Suppressor macrophage treated with lipopolysaccharide for 1 hour (primary cell): Measurements from ENCODE around the gene SLC16A2.
A peak's percentile ranks its signal among the peaks of the same experiment; 100 is the strongest.
"Not testable (repeated sequence)": the region's sequence is repeated elsewhere in the genome, so short reads cannot be mapped to it uniquely, and the experiment has no call there.

Experiments used
- DNase-seq, 3 donors: peaks; one replicate each; pipeline ENCODE4 v3.0.0-alpha.2; 2020 to 2022

Gene SLC16A2

DNA sequence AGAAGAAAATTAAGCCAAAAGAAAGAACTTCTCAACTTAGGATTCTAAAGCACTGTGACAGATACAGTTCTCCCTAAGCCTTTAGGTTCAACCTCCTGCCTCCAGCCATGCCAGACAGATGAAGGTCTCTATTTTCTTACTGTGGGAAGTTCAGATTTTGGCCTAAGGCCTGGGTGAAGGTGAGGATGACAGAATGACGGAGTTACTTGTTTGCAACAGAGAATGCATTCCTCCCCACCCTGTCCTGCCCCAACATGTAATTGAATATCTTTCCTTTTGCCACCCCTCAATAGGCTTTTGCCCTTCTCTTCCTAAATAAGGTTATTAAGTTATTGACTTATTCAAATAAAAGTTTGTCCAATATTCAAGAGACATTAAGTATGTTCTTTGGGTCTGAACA lies 25.6 kb downstream of the SLC16A2 start:
- no peak for DNase-seq

DNA sequence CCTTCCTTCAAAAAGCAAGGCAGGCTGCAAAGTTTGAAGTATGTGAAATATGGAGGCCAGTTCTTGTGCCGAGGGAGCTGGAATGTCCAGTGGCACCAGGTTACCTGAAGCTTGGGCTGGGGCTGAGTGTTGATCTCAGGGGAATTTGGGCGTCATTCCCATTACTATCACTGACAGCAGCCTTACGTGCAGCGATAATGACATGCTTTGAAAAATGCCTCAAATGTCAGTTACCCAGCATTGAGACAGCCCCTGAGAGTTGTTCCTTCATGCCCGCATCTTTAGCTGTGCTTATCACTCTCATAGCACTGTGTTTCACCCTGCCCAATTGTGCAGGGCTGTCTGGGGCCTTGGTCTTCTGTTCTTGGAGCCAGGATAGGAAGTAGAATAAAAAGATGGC lies 27.4 kb downstream of the SLC16A2 start:
- no peak for DNase-seq

DNA sequence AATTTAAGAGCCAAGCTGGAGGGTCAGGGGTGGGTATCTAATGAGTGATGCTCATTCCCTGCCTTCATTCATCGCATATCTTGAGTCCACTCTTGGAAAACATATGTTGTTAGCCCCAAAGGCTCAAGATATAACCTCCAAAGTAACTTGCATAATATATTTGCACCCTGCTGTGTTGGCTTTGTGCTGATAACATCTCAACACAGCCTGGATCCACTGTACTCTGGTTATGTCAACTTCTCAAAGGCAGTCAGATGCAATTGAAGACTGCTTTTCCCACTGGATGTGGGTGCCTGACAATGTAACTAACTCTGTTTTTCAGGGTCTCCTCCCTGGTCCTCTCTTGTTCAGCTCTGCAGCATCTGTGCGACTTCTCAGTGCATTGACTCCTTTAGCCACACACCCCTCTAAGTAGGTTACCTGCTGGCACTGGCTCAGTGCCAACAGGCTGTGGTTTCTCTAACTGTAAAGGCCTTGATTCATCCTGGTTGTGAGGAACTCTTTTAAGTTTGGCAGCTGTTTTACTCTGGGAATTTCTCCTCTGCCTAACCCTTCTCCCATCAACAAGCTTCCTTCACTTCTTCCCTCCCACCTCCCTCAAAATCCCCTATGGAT lies 28.1 kb downstream of the SLC16A2 start:
- DNase-seq: no peak

DNA sequence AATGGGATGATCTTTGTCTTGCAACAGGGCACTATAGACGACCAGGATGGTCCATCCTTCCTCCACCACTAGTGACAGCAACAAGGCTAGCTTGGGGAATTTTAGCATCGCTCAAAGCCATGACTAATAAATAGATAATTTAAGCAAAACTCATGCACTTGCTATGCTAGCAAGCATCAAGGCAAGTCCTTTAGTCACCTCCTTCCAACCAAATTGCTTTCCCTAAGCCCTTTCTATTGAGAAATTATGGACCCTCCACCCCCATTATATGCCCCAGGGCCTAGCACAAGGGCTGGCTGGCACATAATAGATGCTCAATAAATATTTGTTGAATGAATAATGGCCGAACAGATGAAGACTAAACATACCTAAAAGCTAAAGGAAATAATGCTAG lies 28.6 kb downstream of the SLC16A2 start:
- DNase-seq: peak; percentile 4 to 18 (median 4)

DNA sequence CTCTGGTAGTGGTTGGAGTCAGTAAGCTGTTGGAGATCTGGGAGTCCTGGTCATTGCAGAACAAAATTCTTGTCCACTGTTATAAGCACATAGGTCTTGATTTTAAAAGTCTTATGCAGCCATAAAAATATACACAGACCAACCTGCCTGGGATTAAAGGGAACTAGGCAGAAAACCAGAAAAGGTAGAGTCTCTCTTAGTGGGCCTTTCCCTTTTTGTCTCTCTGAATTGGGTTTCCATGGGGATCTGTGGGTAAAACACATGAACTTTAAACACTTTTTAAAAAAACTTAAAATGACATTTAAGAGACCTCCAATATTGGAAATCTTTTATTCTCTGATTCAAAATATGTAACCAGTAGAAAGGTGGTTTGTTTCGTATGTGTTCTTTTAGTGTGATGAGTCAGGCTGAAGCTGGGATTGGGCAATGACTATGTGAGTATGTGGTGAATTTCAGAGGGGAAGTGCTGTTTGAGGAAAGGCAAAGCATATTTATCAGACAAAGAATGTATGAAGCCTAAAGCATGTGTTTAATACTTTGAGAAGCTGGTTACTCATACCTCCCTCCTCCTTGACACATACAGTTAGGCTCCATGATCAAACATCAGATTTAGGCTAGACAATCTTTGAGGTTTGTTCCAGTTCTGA lies 29.6 kb downstream of the SLC16A2 start:
- DNase-seq: peak; percentile 64 to 87 (median 83)

DNA sequence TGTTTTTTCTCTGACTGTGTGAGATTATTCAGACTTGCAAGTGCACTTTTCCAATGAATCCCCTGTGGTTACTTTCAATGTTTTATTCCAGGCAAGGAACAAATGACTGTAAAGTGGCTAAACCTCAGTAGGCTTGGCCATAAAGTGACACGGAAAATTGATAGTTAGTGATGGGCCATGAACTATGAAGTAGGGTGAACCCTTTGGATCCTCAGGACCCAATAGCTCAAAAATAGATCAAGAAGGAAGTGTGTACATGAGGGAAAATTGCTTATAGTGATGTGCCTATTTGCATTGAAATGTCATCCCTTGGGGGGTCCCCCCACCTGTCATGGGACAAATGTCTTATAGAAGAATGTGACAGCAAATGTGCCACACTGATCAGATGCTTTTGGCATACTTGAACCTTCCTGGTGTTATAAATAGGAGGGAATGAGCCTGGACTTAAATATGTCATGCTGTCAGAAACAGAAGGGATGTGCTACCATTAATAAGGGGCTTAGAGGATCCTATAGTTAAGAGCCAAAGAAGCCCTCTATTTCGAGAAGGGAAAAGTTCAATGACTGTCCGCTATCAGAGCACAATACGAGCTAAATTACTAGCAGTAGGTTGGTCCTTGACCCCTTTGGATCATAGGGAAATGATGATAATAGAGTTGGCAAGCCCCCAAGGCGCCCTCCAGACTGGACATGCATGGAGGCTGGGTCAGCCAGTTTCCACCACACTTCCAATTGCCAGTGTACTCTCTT lies 30.3 kb downstream of the SLC16A2 start:
- DNase-seq: peak; percentile 17 to 24 (median 19)

DNA sequence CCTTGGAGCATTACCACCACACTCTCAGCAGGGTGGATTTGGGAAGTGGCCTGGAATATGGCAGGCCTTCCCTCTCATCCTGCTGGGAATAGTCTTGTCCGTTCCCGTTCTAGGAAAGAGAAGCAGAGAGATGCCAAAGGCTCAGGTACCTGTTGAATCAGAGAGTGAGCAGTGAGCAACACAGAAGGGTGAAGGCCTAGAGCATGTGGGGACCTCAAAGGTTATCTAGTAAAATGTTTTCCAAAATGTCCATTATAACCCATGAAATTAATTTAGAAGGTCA lies 30.8 kb downstream of the SLC16A2 start:
- DNase-seq: no peak

DNA sequence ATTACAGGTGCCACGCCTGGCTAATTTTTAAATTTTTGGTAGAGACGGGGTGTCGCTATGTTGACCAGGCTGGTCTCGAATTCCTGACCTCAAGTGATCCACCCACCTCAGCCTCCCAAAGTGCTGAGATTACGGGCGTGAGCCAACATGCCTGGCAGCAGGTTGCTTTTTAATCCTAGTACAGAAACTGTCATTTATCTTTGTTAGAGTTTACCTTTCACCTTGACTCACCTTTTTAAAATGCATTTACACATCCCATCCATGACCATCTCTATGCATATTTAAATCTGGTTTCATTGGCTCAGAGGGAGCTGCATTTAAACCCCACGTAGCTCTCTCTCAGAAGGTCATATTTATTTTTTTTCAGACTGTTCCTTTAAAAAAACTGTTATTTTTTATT lies 31.9 kb downstream of the SLC16A2 start:
- no peak for DNase-seq

DNA sequence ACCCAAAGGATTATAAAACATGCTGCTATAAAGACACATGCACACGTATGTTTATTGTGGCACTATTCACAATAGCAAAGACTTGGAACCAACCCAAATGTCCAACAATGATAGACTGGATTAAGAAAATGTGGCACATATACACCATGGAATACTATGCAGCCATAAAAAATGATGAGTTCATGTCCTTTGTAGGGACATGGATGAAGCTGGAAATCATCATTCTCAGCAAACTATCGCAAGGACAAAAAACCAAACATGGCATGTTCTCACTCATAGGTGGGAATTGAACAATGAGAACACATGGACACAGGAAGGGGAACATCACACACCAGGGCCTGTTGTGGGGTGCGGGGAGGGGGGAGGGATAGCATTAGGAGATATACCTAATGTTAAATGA lies 32.9 kb downstream of the SLC16A2 start:
- DNase-seq: not testable (repeated sequence)

DNA sequence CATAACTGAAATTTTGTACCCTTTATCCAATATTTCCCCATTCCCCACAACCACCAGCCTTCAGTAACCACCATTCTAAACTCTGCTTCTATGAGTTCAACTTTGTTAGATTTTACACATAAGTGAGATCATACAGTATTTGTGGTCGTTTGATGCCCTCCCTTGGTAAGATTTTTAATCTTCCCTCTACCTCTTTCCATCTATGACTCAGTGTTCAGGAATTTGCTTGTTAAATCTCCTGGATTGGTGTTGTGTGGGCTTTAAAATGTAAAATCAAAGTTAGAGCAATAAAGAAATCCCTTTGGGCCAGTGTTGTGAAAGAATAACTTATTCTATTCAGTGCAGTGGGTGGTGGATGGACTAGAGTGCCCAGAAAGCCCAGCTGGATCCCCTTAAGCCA lies 37.4 kb downstream of the SLC16A2 start:
- no peak for DNase-seq

DNA sequence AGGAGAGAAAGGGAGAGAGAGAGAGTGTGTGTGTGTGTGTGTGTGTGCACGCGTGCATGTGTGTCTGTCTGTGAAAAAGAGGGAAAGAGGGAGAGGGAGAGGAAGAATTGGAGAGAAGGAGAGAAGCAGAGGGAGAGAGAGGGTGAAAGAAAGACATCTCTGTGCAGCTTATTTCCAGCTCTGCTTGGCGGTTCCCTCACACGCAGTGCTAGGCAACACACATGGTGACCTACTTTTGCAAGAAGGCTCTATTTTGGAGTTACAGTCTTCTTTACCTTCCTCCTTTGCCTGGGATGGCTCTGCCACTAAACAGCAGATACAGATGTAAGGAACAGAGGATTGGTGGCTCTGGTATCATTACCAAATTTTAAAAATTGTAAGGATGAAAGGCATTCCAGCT lies 40.1 kb downstream of the SLC16A2 start:
- DNase-seq: no peak

DNA sequence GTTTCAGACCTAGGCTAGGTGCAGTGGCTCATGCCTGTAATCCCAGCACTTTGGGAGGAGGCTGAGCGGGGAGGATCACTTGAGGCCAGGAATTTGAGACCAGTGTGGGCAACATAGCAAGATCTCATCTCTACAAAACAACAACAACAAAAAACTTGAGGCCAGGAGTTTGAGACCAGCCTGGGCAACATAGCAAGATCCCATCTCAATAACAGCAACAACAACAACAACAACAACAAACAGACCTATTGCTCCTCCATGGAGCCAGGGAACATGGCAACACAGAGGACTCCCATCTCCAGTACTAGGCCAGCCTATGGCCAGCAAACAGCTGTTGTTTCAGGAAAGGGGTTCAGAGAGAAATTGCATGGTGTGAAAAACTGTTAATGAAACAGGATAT lies 43.4 kb downstream of the SLC16A2 start:
- no peak for DNase-seq

DNA sequence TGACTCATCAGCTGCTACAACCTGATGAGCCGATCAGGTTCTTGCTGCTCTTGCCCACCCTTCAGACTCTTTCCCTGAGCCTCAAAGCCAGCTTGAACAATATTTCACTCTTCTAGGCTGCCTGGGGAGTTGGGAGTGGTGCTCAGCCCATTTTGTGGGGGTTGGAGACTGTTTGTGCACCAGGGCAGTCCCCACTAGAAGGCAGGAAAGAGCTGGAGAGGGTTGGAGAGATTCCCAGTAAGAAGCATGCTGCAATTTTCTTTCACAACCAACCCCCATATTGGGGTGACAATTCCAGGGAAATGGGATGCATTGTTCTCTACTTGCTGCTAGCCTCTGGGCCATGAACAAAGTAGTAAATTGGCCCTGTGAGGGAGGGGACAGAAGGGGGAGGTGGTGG lies 44.1 kb downstream of the SLC16A2 start:
- no peak for DNase-seq

DNA sequence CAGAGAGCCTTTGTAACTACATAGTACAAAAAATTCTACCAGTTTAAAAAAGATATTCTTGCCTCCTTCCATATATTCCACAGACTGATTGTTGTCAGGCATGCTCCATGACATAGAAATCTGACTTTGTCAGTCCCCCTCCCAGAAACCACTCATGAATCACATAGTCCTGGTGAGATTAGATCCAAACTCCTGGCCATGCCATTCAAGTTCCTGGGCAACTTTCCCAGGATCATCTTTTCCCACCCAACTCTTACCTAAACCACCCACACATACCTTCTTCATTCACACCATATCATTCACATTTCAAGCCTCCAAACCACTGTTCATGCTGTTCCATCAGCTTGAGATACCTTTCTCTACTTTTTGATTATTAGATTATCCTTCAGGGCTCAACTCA lies 46.4 kb downstream of the SLC16A2 start:
- DNase-seq: no peak

DNA sequence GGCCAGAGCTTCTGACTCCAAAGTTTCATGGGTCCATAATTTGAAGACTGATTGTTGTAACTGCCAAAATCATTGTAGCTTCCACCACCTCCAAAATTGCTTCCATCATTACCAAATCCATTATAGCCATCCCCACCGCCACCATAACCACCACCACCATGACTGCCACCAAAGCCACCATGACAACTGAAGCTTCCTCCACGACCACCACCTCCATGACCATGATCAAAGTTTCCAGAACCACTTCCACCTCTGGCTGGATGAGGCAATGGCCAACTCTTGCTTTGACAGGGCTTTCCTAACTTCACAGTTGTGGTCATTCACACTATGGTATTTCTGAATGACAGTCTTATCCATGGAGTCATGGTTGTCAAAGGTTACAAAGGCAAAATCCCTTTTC lies 51.8 kb downstream of the SLC16A2 start:
- DNase-seq: not testable (repeated sequence)

DNA sequence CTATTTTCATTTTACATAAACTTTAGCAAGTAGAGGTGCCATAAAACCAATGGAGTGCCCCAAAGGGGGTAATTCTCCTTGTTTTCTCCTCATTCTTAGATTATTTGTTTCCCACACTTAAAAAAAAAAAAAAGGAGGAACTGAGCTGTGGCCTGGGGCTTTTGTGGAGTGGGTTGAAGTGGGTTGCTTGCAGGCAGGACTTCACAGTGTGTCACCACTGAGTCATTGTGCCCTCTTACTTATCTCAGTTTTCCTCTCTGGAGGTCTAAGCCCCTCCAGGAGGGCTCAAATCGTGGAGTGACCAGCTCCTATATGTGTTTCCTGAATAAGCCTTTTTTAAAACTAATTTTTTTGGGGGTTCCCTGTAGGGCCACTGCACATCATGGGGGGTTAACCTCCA lies 69.0 kb downstream of the SLC16A2 start:
- DNase-seq: peak; percentile 55 to 70 (median 58)

DNA sequence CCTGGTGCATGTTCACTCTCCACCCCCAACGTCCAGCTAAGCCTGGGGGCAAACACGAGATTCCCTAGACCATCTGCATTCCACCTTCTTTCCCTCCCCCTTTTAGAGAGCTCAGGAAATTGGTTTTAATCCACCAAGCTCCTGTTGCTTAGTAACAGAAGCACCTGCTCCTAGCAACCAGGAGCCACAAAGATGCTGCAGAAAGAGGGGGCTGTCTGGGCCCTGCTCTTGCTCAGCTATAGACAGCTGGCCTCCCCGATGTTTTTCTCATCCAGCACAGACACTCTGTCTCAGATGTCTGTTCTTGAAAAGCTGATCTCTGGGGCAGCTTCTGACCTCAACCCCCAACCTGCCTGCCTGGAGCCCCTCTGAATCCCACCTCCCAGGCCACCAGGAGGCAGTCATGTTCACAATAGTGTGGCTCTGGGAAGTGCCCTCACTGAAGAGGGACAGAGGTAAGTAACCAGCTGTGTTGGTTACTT lies 71.5 kb downstream of the SLC16A2 start:
- DNase-seq: peak in 2 of 3 donors; percentile 3 to 25

DNA sequence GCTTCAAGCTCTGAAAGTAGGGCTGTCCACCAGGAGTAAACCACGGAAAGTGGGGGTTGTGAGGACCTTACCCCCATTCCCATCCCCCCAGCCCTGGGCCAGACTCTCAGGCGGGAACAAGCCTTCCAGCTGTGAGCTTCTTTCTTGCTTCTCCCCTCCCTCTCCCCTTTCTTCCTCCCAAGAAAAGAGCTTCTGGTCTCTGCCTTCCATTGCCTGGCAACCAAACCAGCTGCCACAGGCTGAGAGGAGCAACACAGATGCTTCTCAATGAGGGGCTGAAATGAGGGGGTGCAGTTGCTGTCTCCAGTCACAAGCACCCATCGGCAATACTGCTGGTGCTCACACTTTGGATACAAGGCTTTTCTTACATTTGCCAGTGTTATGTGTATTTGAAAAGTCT lies 72.5 kb downstream of the SLC16A2 start:
- DNase-seq: no peak

DNA sequence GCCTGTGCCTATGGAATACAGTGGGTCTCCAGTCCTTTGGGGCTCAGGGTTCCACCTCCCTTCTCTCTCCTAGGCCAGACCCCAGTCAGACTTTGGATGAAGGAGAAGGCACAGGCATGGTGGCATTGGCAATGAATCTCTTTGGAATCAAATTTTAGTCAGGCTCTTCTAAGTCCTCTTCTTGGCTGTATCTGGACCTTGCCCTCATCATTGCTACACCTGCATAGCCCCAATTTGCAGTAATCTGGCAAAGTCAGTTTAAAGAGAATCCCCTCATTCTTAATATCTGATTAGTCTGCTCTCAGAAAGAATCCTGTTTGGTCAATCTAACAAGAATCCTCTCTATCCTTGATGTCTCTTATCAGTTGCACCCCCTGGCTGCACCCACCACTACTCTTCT lies 77.6 kb downstream of the SLC16A2 start:
- no peak for DNase-seq

DNA sequence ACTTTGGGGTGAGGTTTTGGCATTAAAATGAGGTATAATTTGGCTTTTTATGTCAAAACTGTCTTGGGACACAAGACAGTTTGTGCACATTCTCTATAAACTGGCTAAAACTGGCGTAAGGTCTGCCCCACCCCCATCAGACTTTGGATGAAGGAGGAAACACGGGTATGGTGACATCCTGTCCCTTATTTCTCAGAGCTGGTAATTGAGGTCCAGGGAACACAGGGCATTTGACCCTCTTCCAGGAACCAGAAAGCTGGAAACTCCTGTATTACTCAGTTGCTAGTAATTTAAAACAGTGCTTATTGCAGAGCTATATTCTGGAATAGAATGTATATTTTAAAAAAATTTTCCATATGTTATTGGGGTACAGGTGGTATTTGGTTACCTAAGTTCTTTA lies 78.8 kb downstream of the SLC16A2 start:
- no peak for DNase-seq

DNA sequence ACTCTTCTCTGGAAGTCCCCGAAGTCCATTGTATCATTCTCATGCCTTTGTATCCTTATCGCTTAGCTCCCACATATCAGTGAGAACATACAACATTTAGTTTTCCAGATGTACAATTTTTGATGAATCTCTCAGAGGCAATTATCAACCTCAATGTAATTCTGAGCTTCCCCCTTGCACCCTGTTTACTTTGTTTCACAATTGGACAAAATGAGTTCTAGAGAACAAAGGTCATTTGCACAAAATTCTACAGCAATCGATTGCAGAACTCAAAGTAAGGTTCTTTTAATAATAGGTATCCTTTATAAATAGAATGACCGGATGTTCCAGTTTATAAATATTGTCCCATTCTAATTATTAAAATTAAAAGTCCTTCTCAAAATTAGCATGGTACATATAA lies 79.3 kb downstream of the SLC16A2 start:
- no peak for DNase-seq

DNA sequence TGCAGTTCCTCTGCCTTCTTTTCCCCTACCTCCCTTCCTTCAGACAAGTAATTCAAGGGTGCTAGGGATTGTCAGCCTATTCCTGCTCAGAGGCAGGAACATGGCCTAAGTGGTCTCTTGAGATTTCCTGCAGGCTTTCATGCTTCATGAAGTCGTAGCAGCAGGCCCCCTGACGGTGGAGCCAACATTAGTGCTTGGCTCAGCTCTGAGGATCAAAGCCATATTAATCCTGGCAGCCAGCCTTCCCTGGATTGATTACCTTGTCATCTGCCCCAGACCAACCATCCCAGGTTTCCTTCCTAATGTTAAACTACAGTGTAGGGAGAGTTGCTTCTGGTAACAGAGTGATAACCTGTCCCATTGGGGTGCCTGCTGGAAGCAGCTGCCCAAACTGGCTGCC lies 84.1 kb downstream of the SLC16A2 start:
- no peak for DNase-seq

DNA sequence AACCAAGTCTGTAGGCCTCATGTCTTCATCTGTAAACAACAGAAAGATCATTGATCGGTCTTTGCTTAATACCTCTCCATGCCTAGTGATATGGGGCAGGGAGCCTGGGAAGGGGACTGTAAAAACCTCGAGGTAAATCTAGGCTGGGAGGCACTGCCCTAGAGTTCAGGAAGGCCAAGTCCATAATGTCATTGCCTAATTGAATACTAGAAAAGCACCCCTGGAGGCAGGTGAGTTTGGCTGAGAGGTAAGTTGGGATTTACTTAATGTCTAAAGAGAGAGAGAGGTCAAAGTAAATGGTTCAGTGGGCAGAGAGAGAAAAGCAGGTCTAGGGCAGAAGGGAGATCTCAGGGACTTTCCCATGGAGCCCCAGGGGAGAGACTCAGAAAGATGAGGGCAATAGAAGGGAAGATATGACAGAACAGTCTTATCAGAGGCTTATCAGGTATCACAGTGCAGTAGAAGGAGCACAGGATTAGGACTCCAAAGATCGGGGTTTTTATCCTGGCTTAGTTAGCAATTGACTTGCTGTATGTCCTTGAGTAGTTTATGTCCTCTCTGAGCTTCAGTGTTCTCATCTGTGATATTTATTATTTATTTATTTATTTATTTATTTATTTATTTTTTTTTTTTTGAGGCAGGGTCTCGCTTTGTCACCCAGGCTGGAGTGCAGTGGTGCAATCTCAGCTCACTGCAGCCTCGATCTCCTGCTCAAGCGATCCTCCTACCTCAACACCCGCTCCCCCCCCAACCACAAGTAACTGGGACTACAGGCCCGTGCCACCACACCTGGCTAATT lies 85.2 kb downstream of the SLC16A2 start:
- DNase-seq: no peak

DNA sequence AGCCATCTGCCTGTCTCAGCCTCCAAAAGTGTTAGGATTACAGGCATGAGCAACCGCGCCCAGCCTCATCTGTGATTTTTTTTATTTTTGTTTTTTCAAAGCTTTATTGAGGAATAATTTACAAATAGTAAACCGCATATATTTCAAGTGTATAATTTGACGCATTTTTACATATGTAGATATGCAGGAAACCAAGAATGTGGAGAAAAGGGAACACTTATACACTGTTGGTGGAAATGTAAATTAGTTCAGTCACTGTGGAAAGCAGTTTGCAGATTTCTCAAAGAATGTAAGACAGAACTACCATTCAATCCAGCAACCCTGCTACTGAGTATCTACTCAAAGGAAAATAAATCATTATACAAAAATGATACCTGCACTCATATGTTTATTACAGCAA lies 85.9 kb downstream of the SLC16A2 start:
- DNase-seq: no peak
